ENCODE data around the gene UBA6. TPM values are rescaled to one million over a fixed set of nuclear protein-coding genes. Genes with fewer than 3 reads are reported as not detected.
"Not testable (repeated sequence)": the region's sequence is repeated elsewhere in the genome, so short reads cannot be mapped to it uniquely, and the experiment has no call there.

Gene UBA6
- total RNA-seq, 2 experiments from 2014 or later: 116 to 117 TPM

DNA sequence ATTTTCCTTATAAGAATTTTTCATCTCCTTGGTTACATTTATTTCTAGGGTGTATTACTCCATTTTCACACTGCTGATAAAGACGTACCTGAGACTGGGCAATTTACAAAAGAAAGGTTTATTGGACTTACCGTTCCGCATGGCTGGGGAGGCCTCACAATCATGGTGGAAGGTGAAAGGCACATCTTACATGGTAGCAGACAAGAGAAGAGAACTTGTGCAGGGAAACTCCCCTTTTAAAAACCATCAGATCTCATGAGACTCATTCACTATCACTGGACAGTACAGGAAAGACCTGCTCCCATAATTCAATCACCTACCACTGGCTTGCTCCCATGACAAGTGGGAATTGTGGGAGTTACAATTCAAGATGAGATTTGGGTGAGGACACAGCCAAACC lies 5.7 kb upstream of the UBA6 start:
- H3K36me3 Mint-ChIP-seq (ENCODE audit: low read depth): peaks cover 67% of the 10 kb centered on the region
- H3K9me3 Mint-ChIP-seq: peaks cover 25% of the 10 kb centered on the region
- H3K27ac Mint-ChIP-seq, DNase-seq, H3K27me3 Mint-ChIP-seq, H3K4me3 Mint-ChIP-seq, CTCF ChIA-PET, POLR2A ChIA-PET: not testable (repeated sequence)
- peaks cover 38% of the 10 kb centered on the region for H3K4me1 Mint-ChIP-seq

DNA sequence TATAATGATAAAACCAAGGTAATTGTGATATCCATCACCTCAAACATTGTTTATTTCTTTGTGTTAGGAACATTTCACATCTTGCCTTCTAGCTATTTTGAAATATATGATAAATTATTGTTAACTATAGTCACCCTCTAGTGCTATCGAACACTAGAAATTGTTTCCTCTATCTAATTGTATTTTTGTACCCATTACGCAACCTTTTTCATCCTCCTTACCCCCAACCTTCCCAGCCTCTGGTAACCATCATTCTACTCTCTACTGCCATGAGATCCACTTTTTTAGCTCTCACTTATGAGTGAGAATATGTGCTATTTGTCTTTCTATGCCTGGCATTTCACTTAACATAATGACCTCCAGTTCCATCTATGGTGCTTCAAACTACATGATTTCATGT lies 3.9 kb upstream of the UBA6 start:
- ChIA-PET POLR2A (no interaction called here), CTCF (interaction anchor here (0.6 kb wide), 1 partner anchor 98 kb away, joined by 3 read pairs; no protein-coding TSS in a partner anchor)
- peaks cover 66% of the 10 kb centered on the region for H3K36me3 Mint-ChIP-seq (ENCODE audit: low read depth)
- H3K27ac Mint-ChIP-seq: no peak overlapping the region
- H3K9me3 Mint-ChIP-seq: peaks cover 25% of the 10 kb centered on the region
- no peak for DNase-seq
- H3K4me1 Mint-ChIP-seq: peaks cover 43% of the 10 kb centered on the region
- no peak overlapping the region for H3K4me3 Mint-ChIP-seq
- no peaks in the 10 kb centered on the region for H3K27me3 Mint-ChIP-seq

DNA sequence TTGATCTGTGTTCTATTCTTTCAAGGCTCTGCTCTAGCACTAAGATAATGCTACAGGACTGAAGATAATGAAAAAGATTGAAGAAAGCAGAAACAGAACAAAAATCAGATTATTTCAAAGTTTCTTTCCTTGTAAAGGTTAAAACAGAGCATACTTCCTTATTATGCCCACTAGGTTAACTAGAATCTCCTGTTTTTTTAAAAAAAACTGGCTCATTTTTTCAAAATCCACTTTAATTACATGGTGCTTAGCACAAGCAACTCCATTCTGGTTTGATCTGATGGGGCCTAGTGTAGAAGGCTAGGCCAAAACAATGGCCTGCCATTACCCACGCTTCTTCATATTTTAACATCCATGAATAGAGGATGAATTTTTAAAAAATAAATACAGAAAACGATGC lies 1.2 kb upstream of the UBA6 start:
- peaks cover 23% of the 10 kb centered on the region for H3K9me3 Mint-ChIP-seq
- CTCF ChIA-PET: interaction anchor here (0.8 to 1.4 kb wide), 3 partner anchors 19 to 157 kb away, joined by 3 to 8 read pairs (median 5); partner anchors contain the start of gene CENPC
- peaks cover 66% of the 10 kb centered on the region for H3K4me1 Mint-ChIP-seq
- H3K27me3 Mint-ChIP-seq: no peaks in the 10 kb centered on the region
- DNase-seq: no peak
- peaks cover 59% of the 10 kb centered on the region for H3K36me3 Mint-ChIP-seq (ENCODE audit: low read depth)
- H3K4me3 Mint-ChIP-seq: peak overlapping the region; percentile 96
- peak overlapping the region; percentile 97 for H3K27ac Mint-ChIP-seq
- POLR2A ChIA-PET: interaction anchor here (1.1 to 3.5 kb wide), 5 partner anchors 11 to 158 kb away, joined by 3 to 48 read pairs (median 4); partner anchors contain the start of gene CENPC

DNA sequence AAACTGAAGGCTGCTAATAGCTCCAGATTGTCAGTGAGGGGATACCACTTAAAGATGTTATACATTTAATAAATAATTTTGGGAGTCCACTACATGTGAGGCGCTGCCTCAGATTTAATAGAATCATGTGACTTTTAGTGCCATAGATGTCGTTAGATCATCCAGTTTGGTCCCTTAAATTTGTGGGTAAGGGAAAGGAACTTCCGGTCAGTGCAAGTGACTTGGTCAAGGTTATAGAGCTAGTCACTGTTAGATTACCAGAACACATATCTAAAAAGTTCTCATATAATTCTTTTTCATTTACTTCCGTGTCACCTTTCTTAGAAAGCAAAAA lies 529 bp upstream of the UBA6 start:
- peaks cover 55% of the 10 kb centered on the region for H3K36me3 Mint-ChIP-seq (ENCODE audit: low read depth)
- H3K4me1 Mint-ChIP-seq: peaks cover 64% of the 10 kb centered on the region
- CTCF ChIA-PET: interaction anchor here (0.8 to 1.5 kb wide), 8 partner anchors 19 to 156 kb away, joined by 3 to 8 read pairs (median 4); partner anchors contain the start of genes CENPC and STAP1

DNA sequence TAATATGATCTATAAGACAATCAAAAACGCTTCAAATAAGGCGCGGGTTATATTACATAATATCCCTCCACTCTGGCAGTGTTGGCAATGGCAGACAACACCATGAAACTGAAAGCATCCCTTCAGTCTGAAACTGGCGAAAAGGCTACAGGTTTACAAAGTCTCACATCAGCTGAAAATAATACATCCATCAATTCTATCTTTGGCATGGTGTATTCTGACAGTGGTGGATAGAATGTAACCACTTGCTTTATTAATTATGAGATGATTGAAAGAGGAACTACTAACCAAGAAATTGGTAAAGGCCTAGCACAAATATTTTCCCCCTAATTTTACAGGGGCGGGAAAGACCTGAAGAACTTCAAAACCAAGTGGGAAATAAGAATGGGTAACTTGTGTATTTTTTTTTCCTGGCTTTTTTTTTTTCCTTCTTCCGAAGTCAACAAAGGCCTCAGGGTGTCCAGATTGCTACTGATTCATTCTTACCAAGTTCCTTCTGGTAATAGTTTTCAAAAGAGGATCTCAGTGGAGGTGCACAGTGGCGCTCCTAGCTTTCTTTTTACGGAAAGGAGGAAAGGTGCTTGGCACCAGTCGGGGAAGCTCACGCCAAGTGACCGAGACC lies 728 bp downstream of the UBA6 start:
- Mint-ChIP-seq H3K36me3 (ENCODE audit: low read depth) (peaks cover 50% of the 10 kb centered on the region), H3K4me1 (peaks cover 60% of the 10 kb centered on the region)
- CTCF ChIA-PET: interaction anchor here (0.8 to 1.5 kb wide), 8 partner anchors 13 to 155 kb away, joined by 3 to 5 read pairs (median 4); partner anchors contain the start of genes CENPC and STAP1

More for the DNA sequence above, 529 bp upstream of the UBA6 start:
- Mint-ChIP-seq H3K27me3 (no peaks in the 10 kb centered on the region), H3K9me3 (peaks cover 19% of the 10 kb centered on the region), H3K27ac (peak overlapping the region; percentile 97), H3K4me3 (peak overlapping the region; percentile 96)
- POLR2A ChIA-PET: interaction anchor here (0.6 to 3.5 kb wide), 13 partner anchors 10 to 178 kb away, joined by 3 to 48 read pairs (median 3); partner anchors contain the start of gene CENPC
- no peak for DNase-seq

DNA sequence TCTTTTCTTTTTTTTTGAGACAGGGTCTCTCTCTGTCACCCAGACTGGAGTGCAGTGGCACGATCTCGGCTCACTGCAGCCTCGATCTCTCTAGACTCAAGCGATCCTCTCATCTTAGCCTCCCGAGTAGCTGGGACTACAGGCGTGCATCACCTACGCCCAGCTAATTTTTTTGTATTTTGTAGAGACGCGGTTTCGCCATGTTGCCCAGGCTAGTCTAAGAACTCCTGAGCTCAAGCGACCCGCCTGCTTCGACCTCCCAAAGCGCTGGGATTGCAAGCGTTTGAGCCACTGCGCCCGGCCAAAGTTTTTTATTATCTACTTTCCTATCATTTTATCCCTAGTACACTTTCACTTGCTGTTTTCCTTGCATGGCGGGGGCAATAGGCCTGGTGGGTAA lies 1.4 kb downstream of the UBA6 start:
- ChIA-PET CTCF (interaction anchor here (0.8 to 1.5 kb wide), 5 partner anchors 12 to 154 kb away, joined by 4 to 5 read pairs (median 5); partner anchors contain the start of gene CENPC), POLR2A (interaction anchor here (0.7 to 3.5 kb wide), 8 partner anchors 8 to 155 kb away, joined by 3 to 48 read pairs (median 4); partner anchors contain the start of gene CENPC)
- no peaks in the 10 kb centered on the region for H3K27me3 Mint-ChIP-seq
- H3K9me3 Mint-ChIP-seq: peaks cover 4% of the 10 kb centered on the region
- DNase-seq: no peak
- peaks cover 58% of the 10 kb centered on the region for H3K4me1 Mint-ChIP-seq
- peak overlapping the region; percentile 97 for H3K27ac Mint-ChIP-seq
- peak overlapping the region; percentile 96 for H3K4me3 Mint-ChIP-seq
- H3K36me3 Mint-ChIP-seq (ENCODE audit: low read depth): peaks cover 49% of the 10 kb centered on the region

More for the DNA sequence above, 728 bp downstream of the UBA6 start:
- H3K27me3 Mint-ChIP-seq: no peaks in the 10 kb centered on the region
- POLR2A ChIA-PET: interaction anchor here (0.7 to 3.5 kb wide), 14 partner anchors 9 to 177 kb away, joined by 3 to 48 read pairs (median 4); partner anchors contain the start of gene CENPC
- DNase-seq: peak; percentile 22
- H3K9me3 Mint-ChIP-seq: peaks cover 9% of the 10 kb centered on the region
- H3K27ac Mint-ChIP-seq: peak overlapping the region; percentile 97
- H3K4me3 Mint-ChIP-seq: peak overlapping the region; percentile 96

DNA sequence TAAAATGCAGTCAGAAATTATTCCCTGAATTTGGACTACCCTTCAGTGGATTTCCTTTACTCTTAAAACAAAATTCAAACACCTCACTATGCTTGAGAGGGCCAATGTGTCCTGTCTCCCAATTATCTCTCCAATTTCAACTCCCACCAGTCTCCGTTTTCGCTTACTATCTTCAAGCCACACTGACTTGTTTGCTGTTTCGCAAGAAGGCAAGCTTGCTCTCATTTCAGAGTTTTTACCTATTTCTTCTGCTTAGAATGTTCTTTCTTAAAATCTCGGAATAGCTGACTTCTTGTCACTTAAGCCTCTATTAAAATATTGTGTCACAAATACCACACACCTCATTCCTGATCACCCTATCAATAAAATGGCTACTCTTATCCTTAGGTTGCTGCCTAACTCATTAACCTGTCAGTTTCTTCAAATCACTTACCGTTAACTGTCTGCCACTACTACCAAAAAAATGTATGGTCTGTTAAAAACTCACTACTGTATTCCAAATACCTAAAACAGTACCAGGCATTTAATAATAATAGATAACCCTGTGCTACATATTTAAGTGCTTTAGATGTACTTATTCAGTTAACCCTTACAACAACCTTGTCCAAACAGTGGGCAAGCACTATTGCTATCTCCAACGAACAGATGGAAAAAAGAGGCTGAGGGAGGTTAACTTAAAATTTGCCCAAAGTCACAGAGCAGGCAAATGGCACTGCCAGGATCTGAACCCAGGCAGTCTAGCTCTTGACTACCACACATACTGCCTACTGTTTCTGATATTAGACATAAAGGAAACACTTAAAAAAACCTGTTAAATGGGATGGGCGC lies 2.9 kb downstream of the UBA6 start:
- Mint-ChIP-seq H3K27ac (no peak overlapping the region), H3K27me3 (no peaks in the 10 kb centered on the region), H3K9me3 (no peaks in the 10 kb centered on the region), H3K36me3 (ENCODE audit: low read depth) (peaks cover 48% of the 10 kb centered on the region), H3K4me3 (no peak overlapping the region), H3K4me1 (peaks cover 48% of the 10 kb centered on the region)
- POLR2A ChIA-PET: interaction anchor here (1.4 kb wide), 1 partner anchor 152 kb away, joined by 3 read pairs; no protein-coding TSS in a partner anchor
- CTCF ChIA-PET: interaction anchor here (1.5 kb wide), 1 partner anchor 155 kb away, joined by 4 read pairs; no protein-coding TSS in a partner anchor
- DNase-seq: no peak

DNA sequence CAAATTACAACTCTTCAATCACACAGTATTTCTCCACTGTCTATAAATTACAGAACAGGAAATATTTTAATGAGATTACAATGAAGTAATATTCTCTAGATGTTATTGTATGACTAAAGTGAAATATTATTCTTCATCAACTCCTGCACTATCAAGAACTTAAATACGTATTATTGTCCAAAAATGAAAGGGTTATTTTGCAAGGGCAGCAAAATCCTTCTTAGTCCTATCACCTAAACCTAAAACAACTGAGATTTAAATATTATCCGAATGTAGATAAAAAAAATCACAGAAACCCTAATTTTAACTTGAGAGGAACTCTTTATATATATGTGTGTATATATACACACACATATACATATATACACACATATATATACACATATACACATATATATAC lies 4.9 kb downstream of the UBA6 start:
- H3K36me3 Mint-ChIP-seq (ENCODE audit: low read depth): peaks cover 60% of the 10 kb centered on the region

DNA sequence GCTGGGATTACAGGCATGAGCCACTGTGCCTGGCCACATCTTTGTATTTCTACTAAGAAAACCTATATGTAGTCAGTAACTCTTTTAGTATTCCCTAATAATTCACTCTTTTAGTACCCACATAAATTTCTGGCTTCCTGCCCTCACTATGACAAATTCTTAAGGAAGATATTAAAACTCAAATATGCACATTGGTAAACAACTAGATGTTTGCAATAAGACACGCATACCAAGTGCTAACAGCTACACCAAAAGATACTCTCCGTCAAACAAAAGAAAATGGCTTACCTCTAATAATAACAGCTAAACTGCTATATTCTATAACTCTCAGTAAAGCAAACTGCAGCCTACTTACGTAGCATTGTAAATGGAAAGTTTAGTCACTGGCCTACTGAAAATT lies 6.3 kb downstream of the UBA6 start:
- H3K4me3 Mint-ChIP-seq: no peak overlapping the region
- no peak overlapping the region for H3K27ac Mint-ChIP-seq
- H3K27me3 Mint-ChIP-seq: no peaks in the 10 kb centered on the region
- ChIA-PET POLR2A (no interaction called here), CTCF (no interaction called here)
- no peak for DNase-seq
- peaks cover 2% of the 10 kb centered on the region for H3K9me3 Mint-ChIP-seq
- peaks cover 66% of the 10 kb centered on the region for H3K36me3 Mint-ChIP-seq (ENCODE audit: low read depth)
- H3K4me1 Mint-ChIP-seq: peaks cover 42% of the 10 kb centered on the region

More for the DNA sequence above, 4.9 kb downstream of the UBA6 start:
- ChIA-PET POLR2A (no interaction called here), CTCF (no interaction called here)
- Mint-ChIP-seq H3K27ac (no peak overlapping the region), H3K4me3 (no peak overlapping the region), H3K9me3 (peaks cover 2% of the 10 kb centered on the region), H3K4me1 (peaks cover 36% of the 10 kb centered on the region), H3K27me3 (no peaks in the 10 kb centered on the region)
- no peak for DNase-seq

DNA sequence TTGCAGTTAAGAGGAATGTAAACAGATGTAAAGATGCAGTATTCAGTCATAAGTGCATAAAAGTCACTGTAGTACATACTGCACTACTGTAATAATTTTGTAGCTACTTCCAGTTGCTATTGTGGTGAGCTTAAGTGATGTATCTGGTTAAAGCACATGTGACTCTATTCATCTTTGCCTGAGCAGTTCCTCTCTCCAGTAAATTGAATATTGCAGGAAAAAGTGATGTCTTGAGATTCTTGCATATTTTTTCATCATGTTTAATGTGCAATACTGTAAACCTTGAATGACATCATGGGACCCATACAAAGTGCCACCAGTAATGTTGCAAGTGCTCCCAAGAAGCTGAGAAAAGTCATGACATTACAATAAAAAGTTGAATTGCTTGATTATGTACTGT lies 9.6 kb downstream of the UBA6 start:
- Mint-ChIP-seq H3K27ac (no peak overlapping the region), H3K27me3 (no peaks in the 10 kb centered on the region), H3K4me3 (no peak overlapping the region), H3K9me3 (peaks cover 2% of the 10 kb centered on the region), H3K4me1 (peaks cover 32% of the 10 kb centered on the region), H3K36me3 (ENCODE audit: low read depth) (peaks cover 71% of the 10 kb centered on the region)
- no peak for DNase-seq
- ChIA-PET CTCF (no interaction called here), POLR2A (interaction anchor here (1.9 kb wide), 1 partner anchor 10 kb away, joined by 11 read pairs; the partner anchor contains the start of gene UBA6)

DNA sequence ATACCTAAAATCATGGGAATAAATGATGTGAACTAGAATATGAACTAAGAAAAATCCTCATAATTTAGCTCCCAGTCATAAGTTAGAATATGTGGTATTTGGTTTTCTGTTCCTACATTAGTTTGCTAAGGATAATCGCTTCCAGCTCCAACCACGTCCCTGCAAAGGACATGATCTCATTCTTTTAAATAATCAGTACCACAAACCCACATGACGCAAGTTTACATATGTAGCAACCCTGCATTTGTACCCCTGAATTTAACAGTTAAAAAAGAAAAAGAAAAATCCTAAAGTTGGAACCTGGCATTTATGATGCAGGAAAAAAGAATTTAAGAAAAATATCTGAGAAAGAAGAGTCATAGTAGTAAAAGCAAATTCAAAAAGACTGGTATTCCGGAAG lies 13.3 kb downstream of the UBA6 start:
- no peak overlapping the region for H3K4me3 Mint-ChIP-seq
- ChIA-PET POLR2A (interaction anchor here (2.1 kb wide), 1 partner anchor 13 kb away, joined by 6 read pairs; the partner anchor contains the start of gene UBA6), CTCF (interaction anchor here (1.8 kb wide), 1 partner anchor 13 kb away, joined by 5 read pairs; the partner anchor contains the start of gene UBA6)
- H3K9me3 Mint-ChIP-seq: no peaks in the 10 kb centered on the region
- peaks cover 44% of the 10 kb centered on the region for H3K4me1 Mint-ChIP-seq
- peaks cover 63% of the 10 kb centered on the region for H3K36me3 Mint-ChIP-seq (ENCODE audit: low read depth)
- no peak for DNase-seq
- no peak overlapping the region for H3K27ac Mint-ChIP-seq
- no peaks in the 10 kb centered on the region for H3K27me3 Mint-ChIP-seq

DNA sequence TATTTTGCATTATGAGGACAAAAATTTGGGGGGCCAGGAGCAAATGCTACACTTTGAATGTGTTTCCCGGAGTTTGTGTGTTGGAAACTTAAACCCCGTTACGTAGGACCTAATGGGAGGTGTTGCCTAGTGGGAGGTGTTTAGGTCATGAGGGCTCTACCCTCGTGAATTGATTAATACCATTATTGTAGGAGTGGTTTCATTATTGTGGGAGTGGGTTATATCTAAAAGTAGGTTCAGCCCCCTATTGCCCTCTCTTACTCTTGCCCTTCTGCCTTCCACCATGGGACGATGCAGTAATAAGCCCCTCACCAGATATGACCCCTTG lies 15.5 kb downstream of the UBA6 start:
- peaks cover 58% of the 10 kb centered on the region for H3K36me3 Mint-ChIP-seq (ENCODE audit: low read depth)
- DNase-seq: no peak
- ChIA-PET POLR2A (no interaction called here), CTCF (no interaction called here)
- peaks cover 47% of the 10 kb centered on the region for H3K4me1 Mint-ChIP-seq
- no peaks in the 10 kb centered on the region for H3K27me3 Mint-ChIP-seq
- no peak overlapping the region for H3K4me3 Mint-ChIP-seq
- no peaks in the 10 kb centered on the region for H3K9me3 Mint-ChIP-seq
- H3K27ac Mint-ChIP-seq: peak overlapping the region; percentile 79
